ENCODE results near the gene ANK2.

DNA sequence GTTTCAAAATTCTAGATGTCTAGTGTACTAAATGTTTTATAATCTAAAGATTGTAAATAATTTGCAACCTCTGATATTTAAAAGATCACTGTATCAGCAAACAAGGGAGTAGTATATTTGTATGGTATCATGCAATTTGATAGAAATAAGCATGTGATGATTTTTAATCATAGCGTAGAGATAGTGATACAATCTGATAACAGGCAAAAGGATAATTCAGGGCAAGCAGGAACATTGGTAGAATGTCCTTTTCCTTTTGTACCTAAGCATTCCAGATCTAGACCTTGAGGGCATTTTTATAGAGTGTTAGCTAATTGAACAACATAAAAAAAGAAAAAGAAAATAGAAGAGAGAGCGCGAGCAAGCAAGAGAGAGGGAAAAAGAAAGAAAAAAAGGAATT lies 1.4 kb downstream of the ANK2 start:
- TF ChIP-seq, protein P1, sequence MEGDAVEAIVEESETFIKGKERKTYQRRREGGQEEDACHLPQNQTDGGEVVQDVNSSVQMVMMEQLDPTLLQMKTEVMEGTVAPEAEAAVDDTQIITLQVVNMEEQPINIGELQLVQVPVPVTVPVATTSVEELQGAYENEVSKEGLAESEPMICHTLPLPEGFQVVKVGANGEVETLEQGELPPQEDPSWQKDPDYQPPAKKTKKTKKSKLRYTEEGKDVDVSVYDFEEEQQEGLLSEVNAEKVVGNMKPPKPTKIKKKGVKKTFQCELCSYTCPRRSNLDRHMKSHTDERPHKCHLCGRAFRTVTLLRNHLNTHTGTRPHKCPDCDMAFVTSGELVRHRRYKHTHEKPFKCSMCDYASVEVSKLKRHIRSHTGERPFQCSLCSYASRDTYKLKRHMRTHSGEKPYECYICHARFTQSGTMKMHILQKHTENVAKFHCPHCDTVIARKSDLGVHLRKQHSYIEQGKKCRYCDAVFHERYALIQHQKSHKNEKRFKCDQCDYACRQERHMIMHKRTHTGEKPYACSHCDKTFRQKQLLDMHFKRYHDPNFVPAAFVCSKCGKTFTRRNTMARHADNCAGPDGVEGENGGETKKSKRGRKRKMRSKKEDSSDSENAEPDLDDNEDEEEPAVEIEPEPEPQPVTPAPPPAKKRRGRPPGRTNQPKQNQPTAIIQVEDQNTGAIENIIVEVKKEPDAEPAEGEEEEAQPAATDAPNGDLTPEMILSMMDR (optimal IDR thresholded peaks at IDR 0.05 in 1 of 3, IDR thresholded peaks at IDR 0.05 in 1 of 3, conservative IDR thresholded peaks at IDR 0.05 in 1 of 3; ENCODE audit: extremely low read depth in 1 of 3, insufficient read depth in 2 of 3, low read length in 3 of 3): no peak
- TF ChIP-seq EZH2 (IDR thresholded peaks at IDR 0.05; ENCODE audit: low read length): no peak
